Breast epithelium (tissue), 4 donors: Measurements from ENCODE around the gene PLPPR3. TPM values are rescaled to one million over a fixed set of nuclear protein-coding genes. Genes with fewer than 3 reads are reported as not detected.

Experiments
- DNase-seq, 2 donors: peaks; one replicate each; pipeline ENCODE4 v3.0.0-alpha.2; 2019; ENCODE audit warnings: low spot score in 2 of 2
- H3K27ac ChIP-seq, 2 donors: fragments of 200-600 bp; sonication (generic) in 1 of 2; one replicate each; pipeline ENCODE4 v1.5.1; 2016 to 2019; ENCODE audit warnings: mild to moderate bottlenecking in 1 of 2
- H3K27me3 ChIP-seq, 2 donors: fragments of 200-600 bp; sonication (generic) in 1 of 2; one replicate each; pipeline versions ENCODE4 v1.5.1 to v1.6.0; 2017 to 2019; ENCODE audit warnings: control low read depth in 1 of 2, mild to moderate bottlenecking in 1 of 2
- H3K36me3 ChIP-seq: fragments of 200-600 bp; one replicate; pipeline ENCODE4 v1.5.1; 2019
- H3K4me1 ChIP-seq, 2 donors: fragments of 200-600 bp; sonication (generic); one replicate each; pipeline ENCODE4 v1.5.1; 2016 to 2019; ENCODE audit warnings: control low read depth in 1 of 2
- H3K4me3 ChIP-seq, 3 donors: fragments of 200-600 bp; sonication (generic); 1 replicate in 2 of 3; 2 replicates in 1 of 3; pipeline ENCODE4 v1.5.1; 2016 to 2019; ENCODE audit warnings: mild to moderate bottlenecking in 3 of 3, moderate library complexity in 2 of 3
- H3K9me3 ChIP-seq, 2 donors: fragments of 200-600 bp; sonication (generic) in 1 of 2; one replicate each; pipeline ENCODE4 v1.5.1; 2016 to 2019; ENCODE audit warnings: control low read depth in 1 of 2
- CTCF ChIP-seq, 3 donors: fragments of 450-650 bp; IDR thresholded peaks; one replicate each; pipeline ENCODE4 v1.5.1; 2016 to 2017; ENCODE audit warnings: antibody characterized with exemption in 3 of 3, mild to moderate bottlenecking in 3 of 3, moderate library complexity in 3 of 3
- POLR2A ChIP-seq: fragments of 450-650 bp; IDR thresholded peaks from one replicate; pipeline ENCODE4 v1.6.1; 2016; ENCODE audit warnings: antibody characterized with exemption, mild to moderate bottlenecking, moderate library complexity
- POLR2AphosphoS5 ChIP-seq, 3 donors: sonication (generic); formaldehyde crosslinking; IDR thresholded peaks; one replicate each; pipeline ENCODE4 v1.6.1; 2017; ENCODE audit warnings: antibody characterized with exemption in 3 of 3
- intact Hi-C: fragments of 100-400 bp; cut with DNase I; formaldehyde crosslinking; loops from one replicate; pipeline ENCODE4 v1.15.1; 2023; ENCODE audit warnings: low total_unique reads
- total RNA-seq, 3 donors: library from RNA; depleted of rRNA; stranded (reverse); fragments of >200 nt; gene quantifications; one replicate each; pipeline ENCODE4 v1.1.0, GENCODE V29; 2016

The PLPPR3 gene
- total RNA-seq, 3 donors from 2014 or later: 6.9 to 9.1 TPM; not detected in 1

GRCh38 chr19:765179-765738 is 56.5 kb downstream of the PLPPR3 start:
- no peak for DNase-seq
- no peak for TF ChIP-seq POLR2AphosphoS5 (IDR thresholded peaks at IDR 0.05)
- no peak for TF ChIP-seq POLR2A
- no peak for TF ChIP-seq CTCF (IDR thresholded peaks at IDR 0.05)
- no peaks in the 10 kb centered on the region for H3K36me3 ChIP-seq
- intact Hi-C loops: loop anchor here (5.0 kb wide), 1 partner anchor 152 kb away; the partner anchor contains the start of gene KISS1R
- no peak overlapping the region for H3K27ac ChIP-seq
- H3K4me1 ChIP-seq: no peaks in the 10 kb centered on the region
- no peaks in the 10 kb centered on the region for H3K27me3 ChIP-seq
- no peak overlapping the region for H3K4me3 ChIP-seq
- no peaks in the 10 kb centered on the region for H3K9me3 ChIP-seq

GRCh38 chr19:764301-764700 is 57.5 kb downstream of the PLPPR3 start:
- no peak for TF ChIP-seq POLR2A
- H3K36me3 ChIP-seq: no peaks in the 10 kb centered on the region
- no peak overlapping the region for H3K4me3 ChIP-seq
- no peaks in the 10 kb centered on the region for H3K4me1 ChIP-seq
- DNase-seq: no peak
- H3K27ac ChIP-seq: no peak overlapping the region
- H3K27me3 ChIP-seq: no peaks in the 10 kb centered on the region
- H3K9me3 ChIP-seq: no peaks in the 10 kb centered on the region
- intact Hi-C loops: no loop called here

GRCh38 chr19:763869-764268 is 57.9 kb downstream of the PLPPR3 start:
- intact Hi-C loops: no loop called here
- no peaks in the 10 kb centered on the region for H3K4me1 ChIP-seq
- TF ChIP-seq POLR2AphosphoS5 (IDR thresholded peaks at IDR 0.05) (no peak), CTCF (IDR thresholded peaks at IDR 0.05) (no peak), POLR2A (no peak)
- no peak overlapping the region for H3K27ac ChIP-seq
- DNase-seq: no peak
- H3K4me3 ChIP-seq: no peak overlapping the region
- H3K9me3 ChIP-seq: peaks cover 2 to 3% of the 10 kb centered on the region in 2 donors
- no peaks in the 10 kb centered on the region for H3K36me3 ChIP-seq
- H3K27me3 ChIP-seq: no peaks in the 10 kb centered on the region

GRCh38 chr19:763181-763580 is 58.6 kb downstream of the PLPPR3 start:
- Histone ChIP-seq H3K9me3 (peaks cover 9 to 10% of the 10 kb centered on the region in 2 donors), H3K27ac (no peak overlapping the region), H3K4me3 (no peak overlapping the region), H3K36me3 (no peaks in the 10 kb centered on the region), H3K4me1 (no peaks in the 10 kb centered on the region), H3K27me3 (no peaks in the 10 kb centered on the region)
- TF ChIP-seq CTCF (IDR thresholded peaks at IDR 0.05): no peak
- intact Hi-C loops: no loop called here
- no peak for DNase-seq

Other genes with a start within 250 kb of the PLPPR3 start
- gene BSG, start 249.4 kb downstream of the PLPPR3 start, total RNA-seq: 100 to 1,000 TPM; 270 to 515 (median 282) TPM
- gene HCN2, start 232.1 kb downstream of the PLPPR3 start, total RNA-seq: under 1 TPM in 2 of 3 donors, not detected in 1; under 0.01 to 0.44 TPM
- 10 to 100 TPM; 21.9 to 34.7 (median 28.2) TPM for gene POLRMT, start 188.4 kb downstream of the PLPPR3 start, total RNA-seq
- gene FGF22, start 182.1 kb downstream of the PLPPR3 start, total RNA-seq: under 1 TPM in 2 of 3 donors, not detected in 1; 0.33 to 0.48 TPM
- gene RNF126, start 158.7 kb downstream of the PLPPR3 start, total RNA-seq: 10 to 100 TPM; 41.1 to 46.5 (median 46.2) TPM
- 100 to 1,000 TPM in 2 of 3 donors, 10 to 100 TPM in 1; 37.8 to 198 (median 111) TPM for gene FSTL3, start 145.6 kb downstream of the PLPPR3 start, total RNA-seq
- gene PRSS57, start 126.5 kb downstream of the PLPPR3 start, total RNA-seq: not detected
- 10 to 100 TPM; 16.1 to 61.0 (median 35.1) TPM for gene PALM, start 113.0 kb downstream of the PLPPR3 start, total RNA-seq
- 1 to 10 TPM in 2 of 3 donors, under 1 TPM in 1; 0.16 to 3.6 (median 2.5) TPM for gene MISP, start 70.8 kb downstream of the PLPPR3 start, total RNA-seq
- 100 to 1,000 TPM in 2 of 3 donors, 10 to 100 TPM in 1; 92.0 to 147 (median 131) TPM for gene PTBP1, start 24.5 kb downstream of the PLPPR3 start, total RNA-seq
- gene AZU1, start 5.9 kb upstream of the PLPPR3 start, total RNA-seq: under 1 TPM in 1 of 3 donors, not detected in 2; 0.29 TPM
- 1 to 10 TPM in 1 of 3 donors, under 1 TPM in 1, not detected in 1; 0.44 to 1.1 TPM for gene PRTN3, start 19.0 kb upstream of the PLPPR3 start, total RNA-seq
- gene ELANE, start 30.3 kb upstream of the PLPPR3 start, total RNA-seq: 1 to 10 TPM in 2 of 3 donors, under 1 TPM in 1; 0.98 to 5.0 (median 1.0) TPM
- gene CFD, start 37.7 kb upstream of the PLPPR3 start, total RNA-seq: 1,000 to 10,000 TPM in 1 of 3 donors, 100 to 1,000 TPM in 2; 345 to 6,770 (median 797) TPM
- 10 to 100 TPM; 14.9 to 33.1 (median 32.8) TPM for gene MED16, start 71.2 kb upstream of the PLPPR3 start, total RNA-seq
- not detected for gene RNU6-9, start 71.5 kb upstream of the PLPPR3 start, total RNA-seq
- 10 to 100 TPM; 31.8 to 41.6 (median 41.0) TPM for gene R3HDM4, start 91.3 kb upstream of the PLPPR3 start, total RNA-seq
- gene KISS1R, start 95.4 kb upstream of the PLPPR3 start, total RNA-seq: under 1 TPM in 2 of 3 donors, not detected in 1; 0.15 to 0.33 TPM
- 10 to 100 TPM in 1 of 3 donors, 1 to 10 TPM in 2; 3.5 to 11.1 (median 4.8) TPM for gene ARID3A, start 104.1 kb upstream of the PLPPR3 start, total RNA-seq
- 10 to 100 TPM; 19.2 to 69.2 (median 49.8) TPM for gene WDR18, start 162.4 kb upstream of the PLPPR3 start, total RNA-seq
- gene GRIN3B, start 178.5 kb upstream of the PLPPR3 start, total RNA-seq: 1 to 10 TPM in 1 of 3 donors, not detected in 2; 2.6 TPM
- gene TMEM259, start 199.2 kb upstream of the PLPPR3 start, total RNA-seq: 100 to 1,000 TPM; 112 to 156 (median 153) TPM
- gene RNU6-2, start 199.6 kb upstream of the PLPPR3 start, total RNA-seq: not detected
- 10 to 100 TPM; 70.4 to 74.1 (median 70.7) TPM for gene CNN2, start 204.7 kb upstream of the PLPPR3 start, total RNA-seq
- gene ABCA7, start 218.2 kb upstream of the PLPPR3 start, total RNA-seq: 10 to 100 TPM in 2 of 3 donors, 1 to 10 TPM in 1; 8.0 to 31.8 (median 26.5) TPM
- gene ARHGAP45, start 245.2 kb upstream of the PLPPR3 start, total RNA-seq: 10 to 100 TPM; 18.7 to 43.2 (median 23.9) TPM